Liver (tissue), 2 donors: Measurements from ENCODE around the gene FBXO31.

Experiments
- YY1 ChIP-seq: IDR thresholded peaks from 2 replicates; pipeline ENCODE4 v1.6.1; 2016; ENCODE audit warnings: antibody characterized with exemption, mild to moderate bottlenecking
- TF ChIP-seq, protein P1 (sequence below): fragments of 150-350 bp; IDR thresholded peaks from 2 replicates; pipeline ENCODE4 v1.5.1; 2017; ENCODE audit warnings: improper control_type of control experiment, low read depth, low read length; ENCODE audit not compliant: missing input control
- TF ChIP-seq, protein P2 (sequence below): IDR thresholded peaks from 2 replicates; pipeline ENCODE4 v1.6.1; 2016; ENCODE audit warnings: antibody characterized with exemption
- donor health status: healthy.

- TF ChIP-seq, protein P1, sequence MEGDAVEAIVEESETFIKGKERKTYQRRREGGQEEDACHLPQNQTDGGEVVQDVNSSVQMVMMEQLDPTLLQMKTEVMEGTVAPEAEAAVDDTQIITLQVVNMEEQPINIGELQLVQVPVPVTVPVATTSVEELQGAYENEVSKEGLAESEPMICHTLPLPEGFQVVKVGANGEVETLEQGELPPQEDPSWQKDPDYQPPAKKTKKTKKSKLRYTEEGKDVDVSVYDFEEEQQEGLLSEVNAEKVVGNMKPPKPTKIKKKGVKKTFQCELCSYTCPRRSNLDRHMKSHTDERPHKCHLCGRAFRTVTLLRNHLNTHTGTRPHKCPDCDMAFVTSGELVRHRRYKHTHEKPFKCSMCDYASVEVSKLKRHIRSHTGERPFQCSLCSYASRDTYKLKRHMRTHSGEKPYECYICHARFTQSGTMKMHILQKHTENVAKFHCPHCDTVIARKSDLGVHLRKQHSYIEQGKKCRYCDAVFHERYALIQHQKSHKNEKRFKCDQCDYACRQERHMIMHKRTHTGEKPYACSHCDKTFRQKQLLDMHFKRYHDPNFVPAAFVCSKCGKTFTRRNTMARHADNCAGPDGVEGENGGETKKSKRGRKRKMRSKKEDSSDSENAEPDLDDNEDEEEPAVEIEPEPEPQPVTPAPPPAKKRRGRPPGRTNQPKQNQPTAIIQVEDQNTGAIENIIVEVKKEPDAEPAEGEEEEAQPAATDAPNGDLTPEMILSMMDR: no peak
- TF ChIP-seq, protein P2, sequence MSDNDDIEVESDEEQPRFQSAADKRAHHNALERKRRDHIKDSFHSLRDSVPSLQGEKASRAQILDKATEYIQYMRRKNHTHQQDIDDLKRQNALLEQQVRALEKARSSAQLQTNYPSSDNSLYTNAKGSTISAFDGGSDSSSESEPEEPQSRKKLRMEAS: no peak
- TF ChIP-seq YY1: no peak
Observed at GRCh38 chr16:87312008-87312407, 71.6 kb downstream of the FBXO31 start.
